Measurements from ENCODE around the gene WFDC1. TPM values are rescaled to one million over a fixed set of nuclear protein-coding genes. Genes with fewer than 3 reads are reported as not detected.

WFDC1 gene
- total RNA-seq, 1 donor from 2014 or later = not detected

GRCh38 chr16:84247844-84248243 is 46.8 kb upstream of the WFDC1 start:
- TF ChIP-seq, protein P1, sequence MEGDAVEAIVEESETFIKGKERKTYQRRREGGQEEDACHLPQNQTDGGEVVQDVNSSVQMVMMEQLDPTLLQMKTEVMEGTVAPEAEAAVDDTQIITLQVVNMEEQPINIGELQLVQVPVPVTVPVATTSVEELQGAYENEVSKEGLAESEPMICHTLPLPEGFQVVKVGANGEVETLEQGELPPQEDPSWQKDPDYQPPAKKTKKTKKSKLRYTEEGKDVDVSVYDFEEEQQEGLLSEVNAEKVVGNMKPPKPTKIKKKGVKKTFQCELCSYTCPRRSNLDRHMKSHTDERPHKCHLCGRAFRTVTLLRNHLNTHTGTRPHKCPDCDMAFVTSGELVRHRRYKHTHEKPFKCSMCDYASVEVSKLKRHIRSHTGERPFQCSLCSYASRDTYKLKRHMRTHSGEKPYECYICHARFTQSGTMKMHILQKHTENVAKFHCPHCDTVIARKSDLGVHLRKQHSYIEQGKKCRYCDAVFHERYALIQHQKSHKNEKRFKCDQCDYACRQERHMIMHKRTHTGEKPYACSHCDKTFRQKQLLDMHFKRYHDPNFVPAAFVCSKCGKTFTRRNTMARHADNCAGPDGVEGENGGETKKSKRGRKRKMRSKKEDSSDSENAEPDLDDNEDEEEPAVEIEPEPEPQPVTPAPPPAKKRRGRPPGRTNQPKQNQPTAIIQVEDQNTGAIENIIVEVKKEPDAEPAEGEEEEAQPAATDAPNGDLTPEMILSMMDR (IDR thresholded peaks at IDR 0.05) = no peak
- TF ChIP-seq EZH2 (IDR thresholded peaks at IDR 0.05) (no peak), EZH2phosphoT487 (IDR thresholded peaks at IDR 0.05) (no peak)
- Histone ChIP-seq H3K9me3 (ENCODE audit: low read depth) (no peaks in the 10 kb centered on the region), H3K27me3 (no peaks in the 10 kb centered on the region), H3K4me2 (no peak overlapping the region), H2AFZ (replicated peaks) (no peak overlapping the region), H3K9ac (no peak overlapping the region), H3K36me3 (no peaks in the 10 kb centered on the region), H3K27ac (no peak overlapping the region), H3F3A (ENCODE audit: low read depth) (no peaks in the 10 kb centered on the region), H3K4me3 (no peak overlapping the region), H4K20me1 (ENCODE audit: low read depth) (no peaks in the 10 kb centered on the region), H3K4me1 (no peaks in the 10 kb centered on the region), H3K79me2 (ENCODE audit: low read depth) (no peaks in the 10 kb centered on the region)
- Mint-ChIP-seq H3K4me1 (peaks cover 26% of the 10 kb centered on the region), H3K4me3 (no peak overlapping the region), H3K27me3 (ENCODE audit: insufficient read depth, low read depth) (peaks cover 11% of the 10 kb centered on the region), H3K36me3 (no peaks in the 10 kb centered on the region), H3K9me3 (no peaks in the 10 kb centered on the region), H3K27ac (no peak overlapping the region)
- DNase-seq (ENCODE audit: low spot score) = no peak

- Histone ChIP-seq H2AFZ (replicated peaks) (no peak overlapping the region), H3K27ac (no peak overlapping the region), H3K9ac (no peak overlapping the region), H3F3A (ENCODE audit: low read depth) (no peaks in the 10 kb centered on the region), H3K36me3 (no peaks in the 10 kb centered on the region), H3K9me3 (ENCODE audit: low read depth) (no peaks in the 10 kb centered on the region), H4K20me1 (ENCODE audit: low read depth) (no peaks in the 10 kb centered on the region), H3K4me3 (no peak overlapping the region), H3K4me2 (no peak overlapping the region), H3K4me1 (no peaks in the 10 kb centered on the region), H3K79me2 (ENCODE audit: low read depth) (no peaks in the 10 kb centered on the region), H3K27me3 (peaks cover 7% of the 10 kb centered on the region)
- peaks cover 9% of the 10 kb centered on the region for H3K27me3 Mint-ChIP-seq (ENCODE audit: insufficient read depth, low read depth)
- peaks cover 15% of the 10 kb centered on the region for H3K4me1 Mint-ChIP-seq
- TF ChIP-seq, protein P1 (IDR thresholded peaks at IDR 0.05) = no peak
- no peak for TF ChIP-seq EZH2 (IDR thresholded peaks at IDR 0.05)
- TF ChIP-seq EZH2phosphoT487 (IDR thresholded peaks at IDR 0.05) = no peak
- no peak overlapping the region for H3K4me3 Mint-ChIP-seq
- H3K36me3 Mint-ChIP-seq = no peaks in the 10 kb centered on the region
- H3K27ac Mint-ChIP-seq = no peak overlapping the region
- DNase-seq (ENCODE audit: low spot score) = peak; percentile 35
- H3K9me3 Mint-ChIP-seq = no peaks in the 10 kb centered on the region
Observed at GRCh38 chr16:84252184-84252583, 42.5 kb upstream of the WFDC1 start.

DNA sequence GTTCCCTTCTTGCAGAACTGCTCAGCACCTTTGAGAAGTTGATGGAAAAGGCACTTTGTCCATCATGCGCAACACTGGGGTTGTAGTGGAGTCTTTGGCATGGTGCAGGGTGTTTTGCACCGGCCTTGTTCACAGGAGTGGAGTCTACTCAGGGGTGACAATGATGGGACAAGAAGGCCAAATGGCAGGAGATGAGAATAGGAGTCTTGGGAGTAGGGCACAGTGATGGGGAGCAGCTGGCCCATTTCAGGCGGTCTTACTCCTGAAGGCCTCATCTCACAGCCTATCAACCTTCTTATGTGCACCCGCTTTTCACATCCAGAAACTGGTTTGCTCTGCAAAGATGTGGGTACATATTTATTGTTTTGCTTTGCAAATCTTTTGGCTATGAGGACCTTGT is 41.5 kb upstream of the WFDC1 start:
- Mint-ChIP-seq H3K9me3 (no peaks in the 10 kb centered on the region), H3K4me3 (no peak overlapping the region), H3K36me3 (no peaks in the 10 kb centered on the region), H3K27ac (no peak overlapping the region), H3K27me3 (ENCODE audit: insufficient read depth, low read depth) (peaks cover 7% of the 10 kb centered on the region), H3K4me1 (peaks cover 15% of the 10 kb centered on the region)
- Histone ChIP-seq H3K27ac (no peak overlapping the region), H3K36me3 (no peaks in the 10 kb centered on the region), H3K4me2 (no peak overlapping the region), H3K4me3 (no peak overlapping the region), H3K79me2 (ENCODE audit: low read depth) (no peaks in the 10 kb centered on the region), H4K20me1 (ENCODE audit: low read depth) (no peaks in the 10 kb centered on the region), H3K27me3 (peaks cover 7% of the 10 kb centered on the region), H3K9ac (no peak overlapping the region), H3K4me1 (no peaks in the 10 kb centered on the region), H2AFZ (replicated peaks) (no peak overlapping the region), H3K9me3 (ENCODE audit: low read depth) (no peaks in the 10 kb centered on the region), H3F3A (ENCODE audit: low read depth) (no peaks in the 10 kb centered on the region)
- TF ChIP-seq EZH2phosphoT487 (IDR thresholded peaks at IDR 0.05) (no peak), EZH2 (IDR thresholded peaks at IDR 0.05) (no peak)
- TF ChIP-seq, protein P1 (IDR thresholded peaks at IDR 0.05) = no peak
- DNase-seq (ENCODE audit: low spot score) = no peak

Data from neural progenitor cell (in vitro differentiated cells).